H1 (cell line): ENCODE data around the gene MICU1. TPM values are rescaled to one million over a fixed set of nuclear protein-coding genes. Genes with fewer than 3 reads are reported as not detected.

Experiments
- CTCF ChIA-PET: fragments of 300-600 bp; sonication (Branson Sonifier 250); formaldehyde crosslinking; loops from one replicate; lab custom pipeline; 2021; ENCODE audit not compliant: partially characterized antibody; lab: Charles Lee
- POLR2A ChIA-PET: fragments of 300-600 bp; sonication (Branson Sonifier 250); formaldehyde crosslinking; loops from one replicate; lab custom pipeline; 2021; ENCODE audit warnings: inconsistent platforms; ENCODE audit not compliant: partially characterized antibody; lab: Charles Lee
- DNase-seq, 2 experiments: peaks; one replicate each; pipeline versions ENCODE4 v3.0.0 to v3.0.0-alpha.2; 2010 to 2022; ENCODE audit warnings: low spot score in 2 of 2, low read depth in 1 of 2, mixed read lengths in 1 of 2
- FAIRE-seq: peaks from 2 replicates; lab custom pipeline; 2011; peaks lifted over from hg19 to GRCh38; lab: Jason Lieb, UNC
- H2AFZ ChIP-seq: 2 replicates; pipeline ENCODE4 v1.8.1; 2012; ENCODE audit warnings: low read length, inconsistent platforms
- H2AK5ac ChIP-seq: 2 replicates; pipeline ENCODE4 v1.6.1; 2013; ENCODE audit warnings: low read depth, low read length
- H2BK120ac ChIP-seq: replicated peaks from 2 replicates; pipeline ENCODE3; 2013; ENCODE audit warnings: low read depth, low read length, inconsistent platforms
- H2BK12ac ChIP-seq: 2 replicates; pipeline ENCODE4 v1.6.1; 2013; ENCODE audit warnings: low read depth, low read length
- H2BK15ac ChIP-seq: 2 replicates; pipeline ENCODE4 v1.6.1; 2013; ENCODE audit warnings: low read length
- H2BK20ac ChIP-seq: 2 replicates; pipeline ENCODE4 v1.6.1; 2013; ENCODE audit warnings: low read length
- H2BK5ac ChIP-seq: 2 replicates; pipeline ENCODE4 v1.6.1; 2013; ENCODE audit warnings: low read depth, low read length
- H3K14ac ChIP-seq: 2 replicates; pipeline ENCODE4 v1.6.1; 2013; ENCODE audit warnings: inconsistent platforms; ENCODE audit not compliant: insufficient read length
- H3K18ac ChIP-seq: 2 replicates; pipeline ENCODE4 v1.6.1; 2013; ENCODE audit warnings: low read length; ENCODE audit errors: extremely low read depth
- H3K23ac ChIP-seq: 2 replicates; pipeline ENCODE4 v1.6.1; 2013; ENCODE audit warnings: inconsistent platforms; ENCODE audit not compliant: insufficient read length
- H3K23me2 ChIP-seq: 2 replicates; pipeline ENCODE4 v1.6.1; 2013; ENCODE audit warnings: low read depth, low read length
- H3K27ac ChIP-seq: 2 replicates; pipeline ENCODE4 v1.6.1; 2011; ENCODE audit warnings: low read depth, low read length, inconsistent platforms
- H3K27me3 ChIP-seq, 4 experiments: replicated peaks in 1 of 4; 1 replicate in 1 of 4; 2 replicates in 3 of 4; pipeline versions ENCODE4 v1.6.1 to v1.8.1; 2011 to 2013; ENCODE audit warnings: low read length in 3 of 4, mild to moderate bottlenecking in 3 of 4, inconsistent platforms in 2 of 4, mixed read lengths in 2 of 4, moderate library complexity in 1 of 4; ENCODE audit not compliant: control insufficient read depth in 3 of 4, insufficient read depth in 3 of 4; ENCODE audit errors: extremely low read depth in 1 of 4
- H3K36me3 ChIP-seq, 4 experiments: 2 replicates each; pipeline versions ENCODE4 v1.6.1 to v1.8.1; 2011 to 2013; ENCODE audit warnings: mild to moderate bottlenecking in 4 of 4, low read length in 3 of 4, moderate library complexity in 2 of 4, control low read depth in 1 of 4, inconsistent platforms in 1 of 4; ENCODE audit not compliant: insufficient read depth in 4 of 4, control insufficient read depth in 2 of 4
- H3K4ac ChIP-seq: replicated peaks from 2 replicates; pipeline ENCODE3; 2013; ENCODE audit warnings: low read length, low read depth, mixed read lengths, inconsistent platforms; ENCODE audit not compliant: insufficient read length
- H3K4me1 ChIP-seq, 4 experiments: replicated peaks in 1 of 4; 1 replicate in 1 of 4; 2 replicates in 3 of 4; pipeline versions ENCODE4 v1.6.1 to v1.8.1; 2011 to 2013; ENCODE audit warnings: low read length in 3 of 4, inconsistent platforms in 2 of 4, mixed read lengths in 1 of 4; ENCODE audit not compliant: insufficient read depth in 4 of 4, control insufficient read depth in 3 of 4
- H3K4me2 ChIP-seq, 2 experiments: 2 replicates each; pipeline versions ENCODE4 v1.6.1 to v1.8.1; 2011 to 2013; ENCODE audit warnings: low read depth in 2 of 2, low read length in 2 of 2, control low read depth in 1 of 2, inconsistent platforms in 1 of 2, mild to moderate bottlenecking in 1 of 2; ENCODE audit not compliant: insufficient read depth in 1 of 2
- H3K4me3 ChIP-seq, 4 experiments: fragments of 200-600, 300-600 bp in 1 of 4; sonication (generic), shearing (Covaris generic), sonication (Bioruptor Twin) in 1 of 4; 2 replicates each; pipeline versions ENCODE4 v1.5.1 to v1.8.1; 2011 to 2016; ENCODE audit warnings: low read length in 4 of 4, low read depth in 3 of 4, control low read depth in 2 of 4, inconsistent platforms in 2 of 4, mild to moderate bottlenecking in 2 of 4, mixed read lengths in 1 of 4, moderate library complexity in 1 of 4; ENCODE audit not compliant: insufficient read depth in 2 of 4; ENCODE audit errors: extremely low read depth in 1 of 4
- H3K56ac ChIP-seq: replicated peaks from 2 replicates; pipeline ENCODE3; 2013; ENCODE audit warnings: low read depth, mild to moderate bottlenecking, mixed read lengths, low read length, inconsistent platforms; ENCODE audit not compliant: insufficient read length
- H3K79me1 ChIP-seq: 2 replicates; pipeline ENCODE4 v1.6.1; 2013; ENCODE audit warnings: low read depth, low read length, control low read depth
- H3K79me2 ChIP-seq, 2 experiments: 2 replicates each; pipeline versions ENCODE4 v1.6.1 to v1.8.1; 2012 to 2013; ENCODE audit warnings: low read length in 2 of 2, mild to moderate bottlenecking in 2 of 2, inconsistent platforms in 1 of 2; ENCODE audit not compliant: insufficient read depth in 2 of 2, control insufficient read depth in 1 of 2
- H3K9ac ChIP-seq, 4 experiments: replicated peaks in 1 of 4; 1 replicate in 1 of 4; 2 replicates in 3 of 4; pipeline versions ENCODE4 v1.6.1 to v1.8.1; 2011 to 2013; ENCODE audit warnings: low read depth in 3 of 4, low read length in 3 of 4, control low read depth in 2 of 4, mild to moderate bottlenecking in 2 of 4, moderate library complexity in 2 of 4, inconsistent platforms in 1 of 4; ENCODE audit errors: extremely low read depth in 1 of 4
- H3K9me3 ChIP-seq, 2 experiments: 2 replicates each; pipeline versions ENCODE4 v1.6.1 to v1.8.1; 2012 to 2013; ENCODE audit warnings: mild to moderate bottlenecking in 2 of 2, moderate library complexity in 2 of 2, control low read depth in 1 of 2, inconsistent platforms in 1 of 2, low read depth in 1 of 2, low read length in 1 of 2, mixed read lengths in 1 of 2; ENCODE audit not compliant: insufficient read depth in 2 of 2
- H4K20me1 ChIP-seq, 2 experiments: replicated peaks in 1 of 2; 2 replicates each; pipeline versions ENCODE3 to v1.8.1; 2011 to 2013; ENCODE audit warnings: inconsistent platforms in 2 of 2, low read length in 2 of 2, mild to moderate bottlenecking in 1 of 2; ENCODE audit not compliant: insufficient read depth in 2 of 2, control insufficient read depth in 1 of 2
- H4K5ac ChIP-seq: 2 replicates; pipeline ENCODE4 v1.6.1; 2013; ENCODE audit warnings: low read length, low read depth, mixed read lengths, inconsistent platforms; ENCODE audit not compliant: insufficient read length
- H4K8ac ChIP-seq: 2 replicates; pipeline ENCODE4 v1.8.0; 2013; ENCODE audit warnings: mild to moderate bottlenecking, moderate library complexity, low read length, inconsistent platforms; ENCODE audit not compliant: insufficient read depth; ENCODE audit errors: extremely low read depth
- H4K91ac ChIP-seq: replicated peaks from 2 replicates; pipeline ENCODE3; 2013; ENCODE audit warnings: low read length, mixed read lengths, inconsistent platforms; ENCODE audit not compliant: insufficient read length
- EP300 ChIP-seq, 2 experiments: IDR thresholded peaks; 1 replicate in 1 of 2; 2 replicates in 1 of 2; pipeline ENCODE4 v1.6.1; 2011 to 2012; ENCODE audit warnings: low read depth in 2 of 2, low read length in 2 of 2, mild to moderate bottlenecking in 2 of 2, borderline replicate concordance in 1 of 2, inconsistent platforms in 1 of 2, moderate library complexity in 1 of 2
- POU5F1 ChIP-seq: IDR thresholded peaks from 2 replicates; pipeline ENCODE4 v1.6.1; 2011; ENCODE audit warnings: low read depth, mild to moderate bottlenecking, low read length, moderate library complexity
- TAF7 ChIP-seq: optimal IDR thresholded peaks from 2 replicates; pipeline ENCODE3; 2011; ENCODE audit warnings: low read depth, mild to moderate bottlenecking, inconsistent platforms, low read length, moderate library complexity, borderline replicate concordance
- WGBS, 2 experiments: shearing (Covaris generic) in 1 of 2; methylation state at CpG; one replicate each; pipeline versions ENCODE4 v1.1.6 to v1.1.7; 2013 to 2015; ENCODE audit warnings: low lambda C conversion rate in 2 of 2, mixed read lengths in 2 of 2, inconsistent platforms in 1 of 2, low coverage in 1 of 2, missing lambda C conversion rate in 1 of 2; ENCODE audit not compliant: insufficient replicate concordance in 2 of 2, insufficient coverage in 1 of 2, insufficient read length in 1 of 2; ENCODE audit errors: extremely low coverage in 1 of 2, missing lambda C conversion rate in 1 of 2; 5-methylcytosine and 5-hydroxymethylcytosine counted together
- polyA plus RNA-seq, 7 experiments: library from polyadenylated mRNA; depleted of rRNA in 3 of 7; stranded (reverse) in 5 of 7; unstranded in 2 of 7; fragments of >200 nt in 5 of 7; fragments of 200-250 nt in 2 of 7; gene quantifications; 1 replicate in 5 of 7; 2 replicates in 1 of 7; 4 replicates in 1 of 7; pipeline versions ENCODE4 v1.2.1 to v1.2.3, GENCODE V29; 2011 to 2013; ENCODE audit warnings: missing spikeins in 2 of 7, mixed read lengths in 2 of 7
- total RNA-seq: library from RNA; stranded (reverse); fragmentation: NEBNext Ultra II Directional; extraction: Animal tissue kit (Norgen Biotek cat#: 25700); gene quantifications from 2 replicates; pipeline ENCODE4 v1.2.1, GENCODE V29; 2021

Gene MICU1
- total and polyA plus RNA-seq, 2 of the 8 experiments (the other 6 are each of a cell fraction or from before 2014, with no cell fraction given): 18.0 to 36.7 TPM

DNA sequence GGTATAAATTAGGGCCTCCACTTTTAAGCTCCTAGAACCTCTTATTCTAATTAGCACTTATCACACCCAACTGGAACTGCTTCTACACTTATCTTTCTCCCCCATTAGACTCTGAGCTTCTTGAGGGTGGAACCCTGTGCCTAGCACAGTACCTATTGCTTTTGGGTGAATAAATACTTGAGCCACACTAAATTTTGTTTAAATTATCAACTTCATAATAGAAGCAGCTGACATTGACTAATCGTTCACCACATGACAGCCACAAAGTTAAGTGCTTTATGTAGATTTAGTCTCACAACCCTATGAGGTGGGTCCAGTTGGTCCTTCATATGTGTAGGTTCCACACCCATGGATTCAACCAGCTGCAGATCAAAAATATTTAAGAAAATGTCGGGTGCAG is 235.1 kb downstream of the MICU1 start:
- no peaks in the 10 kb centered on the region for H3K27me3 ChIP-seq
- no peak overlapping the region for H2BK12ac ChIP-seq
- H3K36me3 ChIP-seq: no peaks in the 10 kb centered on the region
- no peak overlapping the region for H3K4ac ChIP-seq
- H3K56ac ChIP-seq: no peak overlapping the region
- no peak overlapping the region for H4K8ac ChIP-seq
- H3K18ac ChIP-seq: no peak overlapping the region
- no peaks in the 10 kb centered on the region for H4K20me1 ChIP-seq
- no peak overlapping the region for H2BK5ac ChIP-seq
- no peak overlapping the region for H3K9ac ChIP-seq
- no peaks in the 10 kb centered on the region for H3K9me3 ChIP-seq
- 95% methylated on average over 2 of the region's 2 CpGs; no CpG with 5 or more reads in 1 of the 2 experiments for WGBS, 2 experiments
- H2BK15ac ChIP-seq: no peak overlapping the region
- H3K14ac ChIP-seq: no peak overlapping the region
- DNase-seq: no peak
- CTCF ChIA-PET: interaction anchor here (1.2 to 2.1 kb wide), 2 partner anchors 15 to 20 kb away, joined by 5 to 9 read pairs; no protein-coding TSS in a partner anchor
- no peaks in the 10 kb centered on the region for H3K79me2 ChIP-seq
- H3K4me1 ChIP-seq: peaks cover 0 to 2% (median 0%) of the 10 kb centered on the region in 4 experiments; a peak in 1 of 7 replicates
- TF ChIP-seq TAF7 (no peak), POU5F1 (no peak), EP300 (IDR thresholded peaks at IDR 0.05; ENCODE audit: borderline replicate concordance in 1 of 2, low read depth in 2 of 2, low read length in 2 of 2) (no peak)
- TF ChIP-seq, all 59 proteins: peak for 0
- Histone ChIP-seq H4K91ac (no peak overlapping the region), H2BK120ac (no peak overlapping the region), H3K23ac (no peak overlapping the region), H3K4me2 (no peak overlapping the region), H2AK5ac (no peak overlapping the region), H3K27ac (no peak overlapping the region), H3K4me3 (no peak overlapping the region), H2AFZ (no peak overlapping the region), H3K79me1 (no peaks in the 10 kb centered on the region), H2BK20ac (no peak overlapping the region), H3K23me2 (no peaks in the 10 kb centered on the region), H4K5ac (no peak overlapping the region)
- POLR2A ChIA-PET: no interaction called here
- no peak for FAIRE-seq
